ENCODE data around the gene THSD4.
A peak's percentile ranks its signal among the peaks of the same experiment; 100 is the strongest.

The THSD4 gene

GRCh38 chr15:71114887-71115566 is at the start of gene THSD4:
THSD4 (plus strand) TSS chr15:71115471.
- no peak for DNase-seq (ENCODE audit: low spot score)
- peak within 1 kb of the TSS; percentile 42 to 71 for H3K27ac ChIP-seq
- peak; percentile 98 for TF ChIP-seq CTCF (IDR thresholded peaks at IDR 0.05)
- H3K4me3 ChIP-seq, result peak within 1 kb of the TSS; percentile 74

- no peak for DNase-seq (ENCODE audit: low spot score)
- no peak for TF ChIP-seq CTCF (IDR thresholded peaks at IDR 0.05)
- Histone ChIP-seq H3K4me3 (no peak overlapping the region), H3K27ac (no peak overlapping the region)
Measured at GRCh38 chr15:71066983-71067382, 48.3 kb upstream of the THSD4 start.

- Histone ChIP-seq H3K27ac (no peak overlapping the region), H3K4me3 (no peak overlapping the region)
- TF ChIP-seq CTCF (IDR thresholded peaks at IDR 0.05), result no peak
- DNase-seq (ENCODE audit: low spot score), result no peak
Measured at GRCh38 chr15:71069693-71070092, 45.6 kb upstream of the THSD4 start.

- TF ChIP-seq CTCF (IDR thresholded peaks at IDR 0.05), result no peak
- no peak for DNase-seq (ENCODE audit: low spot score)
- Histone ChIP-seq H3K27ac (no peak overlapping the region), H3K4me3 (no peak overlapping the region)
Measured at GRCh38 chr15:71071529-71071928, 43.7 kb upstream of the THSD4 start.

GRCh38 chr15:71072423-71072822 is 42.8 kb upstream of the THSD4 start:
- DNase-seq (ENCODE audit: low spot score), result no peak
- no peak overlapping the region for H3K27ac ChIP-seq
- TF ChIP-seq CTCF (IDR thresholded peaks at IDR 0.05), result no peak
- H3K4me3 ChIP-seq, result no peak overlapping the region

GRCh38 chr15:71078506-71079207 is 36.6 kb upstream of the THSD4 start:
- no peak for TF ChIP-seq CTCF (IDR thresholded peaks at IDR 0.05)
- peak overlapping the region in 1 of 2 donors; percentile 69 for H3K27ac ChIP-seq

More at GRCh38 chr15:71078506-71079207, 36.6 kb upstream of the THSD4 start:
- no peak for DNase-seq (ENCODE audit: low spot score)
- no peak overlapping the region for H3K4me3 ChIP-seq
